GM12878 (cell line): ENCODE data around the gene ZBTB7B. TPM values are rescaled to one million over a fixed set of nuclear protein-coding genes. Genes with fewer than 3 reads are reported as not detected.
A peak's percentile ranks its signal among the peaks of the same experiment; 100 is the strongest.

Source experiments
- ATAC-seq: fragments of 200-7000 bp; cut with Tn5 transposase; 3 replicates; pipeline ENCODE4 v1.9.1; 2020; ENCODE audit warnings: mild to moderate bottlenecking, moderate library complexity
- BruUV-seq: library from RNA; stranded (reverse); fragments of 400-500 nt; replicated peaks from 2 replicates; lab custom pipeline; 2021; lab: Mats Ljungman, UMichigan
- CTCF ChIA-PET: fragments of 300-600 bp; sonication (Branson Sonifier 250); formaldehyde crosslinking; extraction: SDS; loops from one replicate; lab custom pipeline; 2021; ENCODE audit warnings: inconsistent platforms; lab: Yijun Ruan, JAX
- POLR2A ChIA-PET: fragments of 350-600 bp; formaldehyde crosslinking; extraction: SDS; loops from one replicate; lab custom pipeline; 2021; ENCODE audit warnings: inconsistent platforms; lab: Charles Lee
- RAD21 ChIA-PET: fragments of 300-600 bp; sonication (Branson Sonifier 250); formaldehyde crosslinking; loops from one replicate; lab custom pipeline; 2023; ENCODE audit warnings: antibody characterized with exemption; ENCODE audit not compliant: unreplicated experiment; lab: Charles Lee
- SMC1A ChIA-PET: fragments of 300-600 bp; sonication (Branson Sonifier 250); formaldehyde crosslinking; loops from one replicate; lab custom pipeline; 2023; ENCODE audit not compliant: unreplicated experiment, uncharacterized antibody; lab: Charles Lee
- DNase-seq: peaks from one replicate; pipeline ENCODE4 v3.0.0-alpha.2; 2011; ENCODE audit warnings: low read depth, low spot score
- FAIRE-seq: peaks from 3 replicates; lab custom pipeline; 2011; peaks lifted over from hg19 to GRCh38; lab: Jason Lieb, UNC
- H2AFZ ChIP-seq: 2 replicates; pipeline ENCODE4 v1.6.0; 2011; ENCODE audit warnings: low read depth, low read length, control low read depth; ENCODE audit not compliant: control insufficient read depth
- H3K27ac ChIP-seq: 2 replicates; pipeline ENCODE4 v1.5.1; 2011; ENCODE audit warnings: control low read depth; ENCODE audit not compliant: control insufficient read depth, insufficient read depth
- H3K27me3 ChIP-seq, 2 experiments: replicated peaks in 1 of 2; 2 replicates each; pipeline versions ENCODE4 v1.6.0 to v1.6.1; 2011; ENCODE audit warnings: low read length in 1 of 2; ENCODE audit not compliant: control insufficient read depth in 2 of 2, insufficient read depth in 2 of 2
- H3K36me3 ChIP-seq, 2 experiments: 2 replicates each; pipeline ENCODE4 v1.5.1; 2011; ENCODE audit warnings: low read length in 1 of 2; ENCODE audit not compliant: control insufficient read depth in 2 of 2, insufficient read depth in 2 of 2
- H3K4me1 ChIP-seq: 2 replicates; pipeline ENCODE4 v1.6.1; 2011; ENCODE audit warnings: mild to moderate bottlenecking, low read length, moderate library complexity, mixed read lengths; ENCODE audit not compliant: control insufficient read depth, insufficient read depth
- H3K4me2 ChIP-seq: 2 replicates; pipeline ENCODE4 v1.6.0; 2011; ENCODE audit warnings: control low read depth; ENCODE audit not compliant: control insufficient read depth, insufficient read depth
- H3K4me3 ChIP-seq: fragments of 200-600 bp; sonication (generic); 2 replicates; pipeline ENCODE4 v1.5.1; 2016
- H3K79me2 ChIP-seq: 2 replicates; pipeline ENCODE4 v1.6.0; 2011; ENCODE audit warnings: low read length; ENCODE audit not compliant: control insufficient read depth, insufficient read depth
- H3K9ac ChIP-seq: 2 replicates; pipeline ENCODE4 v1.8.0; 2011; ENCODE audit warnings: low read length, control low read depth, mixed read lengths; ENCODE audit not compliant: control insufficient read depth, insufficient read depth
- H3K9me3 ChIP-seq: replicated peaks from 3 replicates; pipeline ENCODE4 v1.5.1; 2011; ENCODE audit warnings: mild to moderate bottlenecking, low read length; ENCODE audit not compliant: control insufficient read depth, insufficient read depth
- H4K20me1 ChIP-seq: 2 replicates; pipeline ENCODE4 v1.6.0; 2011; ENCODE audit not compliant: control insufficient read depth, insufficient read depth
- CBX5 ChIP-seq: sonication (generic); IDR thresholded peaks from 2 replicates; pipeline ENCODE4 v1.6.1; 2016; ENCODE audit warnings: low read depth, moderate library complexity, mild to moderate bottlenecking, inconsistent platforms
- EP300 ChIP-seq, 2 experiments: fragments of 150-350 bp in 1 of 2; IDR thresholded peaks; 2 replicates each; pipeline ENCODE4 v1.6.1; 2011 to 2012; ENCODE audit warnings: low read depth in 2 of 2, low read length in 2 of 2, borderline replicate concordance in 1 of 2, improper control_type of control experiment in 1 of 2, inconsistent platforms in 1 of 2; ENCODE audit not compliant: control insufficient read depth in 1 of 2
- MEF2B ChIP-seq: fragments of 450-650 bp; IDR thresholded peaks from 2 replicates; pipeline ENCODE4 v1.6.1; 2018; ENCODE audit warnings: mild to moderate bottlenecking, moderate library complexity; ENCODE audit not compliant: partially characterized antibody, poor library complexity, severe bottlenecking
- WGBS: methylation state at CpG from one replicate; pipeline ENCODE4 v1.1.6; 2016; ENCODE audit warnings: low lambda C conversion rate; ENCODE audit not compliant: insufficient replicate concordance, insufficient coverage; ENCODE audit errors: missing lambda C conversion rate; 5-methylcytosine and 5-hydroxymethylcytosine counted together
- in situ Hi-C: fragments of 300-500 bp; cut with MboI; formaldehyde crosslinking; loops from 9 replicates; pipeline ENCODE4 v1.14.3; 2018; ENCODE audit warnings: mixed read lengths
- intact Hi-C: fragments of 100-400 bp; cut with micrococcal nuclease; formaldehyde crosslinking; loops from one replicate; pipeline ENCODE4 v1.14.2; 2022; ENCODE audit not compliant: unreplicated experiment
- polyA plus RNA-seq, 11 experiments: library from polyadenylated mRNA; depleted of rRNA in 4 of 11; unstranded in 6 of 11; stranded (reverse) in 5 of 11; fragments of >200 nt; fragmentation: Nextera tagmentation in 4 of 11; fragmentation: Illumina TruSeq in 1 of 11; extraction: Ambion mirVana in 4 of 11; extraction: Trizol in 1 of 11; gene quantifications; 1 replicate in 1 of 11; 2 replicates in 10 of 11; pipeline versions ENCODE4 v1.2.1 to v1.2.3, GENCODE V29; 2011 to 2016; ENCODE audit warnings: inconsistent platforms in 2 of 11, missing spikeins in 2 of 11, low read depth in 1 of 11
- total RNA-seq, 4 experiments: library from RNA; depleted of rRNA in 3 of 4; stranded (reverse); fragments of >200 nt in 3 of 4; fragmentation: Illumina TruSeq in 1 of 4; extraction: Trizol in 1 of 4; gene quantifications; 2 replicates each; pipeline versions ENCODE4 v1.2.1 to v1.2.3, GENCODE V29; 2013 to 2021
- TF ChIP-seq, protein P1 (sequence below): fragments of 450-650 bp; IDR thresholded peaks from 2 replicates; pipeline ENCODE4 v1.6.1; 2014; ENCODE audit warnings: mild to moderate bottlenecking
- TF ChIP-seq, protein P2 (sequence below): IDR thresholded peaks from 2 replicates; pipeline ENCODE4 v1.6.1; 2012; ENCODE audit warnings: improper control_type of control experiment, low read depth, low read length; ENCODE audit not compliant: insufficient replicate concordance

The ZBTB7B gene
- total and polyA plus RNA-seq, 10 of the 15 experiments (the other 5 are each of a cell fraction or from before 2014, with no cell fraction given) = 0.11 to 44.9 (median 11.3) TPM

DNA sequence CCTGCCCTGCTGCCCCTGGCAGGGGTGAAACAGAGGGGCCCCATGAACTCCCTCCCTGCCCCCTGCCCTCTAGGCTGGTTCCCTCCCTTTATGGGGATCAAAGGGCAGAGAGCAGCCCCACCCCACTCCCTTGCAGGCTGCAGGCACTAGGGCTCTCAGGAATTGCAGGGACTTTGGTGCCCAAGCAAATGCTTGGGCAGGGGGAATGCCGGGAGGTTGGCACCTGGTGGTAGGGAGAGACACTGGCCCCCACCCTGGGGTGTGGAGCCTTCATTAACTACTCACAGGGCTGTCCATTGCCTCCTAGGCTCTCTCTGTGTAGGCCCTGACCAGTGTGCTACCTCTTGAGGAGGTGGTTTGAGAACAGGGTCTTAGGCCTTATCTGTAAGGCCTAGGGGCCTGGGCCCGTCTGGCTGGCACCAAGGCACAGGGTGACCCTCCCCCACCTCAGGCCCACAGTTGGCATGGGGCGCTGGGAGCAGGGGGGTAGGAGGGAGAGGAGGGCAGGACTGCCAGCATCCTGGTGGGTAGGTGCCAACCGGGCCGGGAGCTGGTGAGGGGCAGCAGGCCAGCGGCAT is 4.7 kb downstream of the ZBTB7B start:
- ChIA-PET CTCF (interaction anchor here (1.5 to 3.6 kb wide), 2 partner anchors 10 to 67 kb away, joined by 3 to 27 read pairs; no protein-coding TSS in a partner anchor), POLR2A (interaction anchor here (0.5 to 1.7 kb wide), 7 partner anchors 9 to 71 kb away, joined by 3 to 5 read pairs (median 4); partner anchors contain the start of genes PBXIP1, PMVK and SHC1), SMC1A (interaction anchor here (1.1 to 1.3 kb wide), 3 partner anchors 8 to 36 kb away, joined by 3 read pairs; no protein-coding TSS in a partner anchor), RAD21 (interaction anchor here (0.7 to 1.5 kb wide), 2 partner anchors 24 to 37 kb away, joined by 3 read pairs; partner anchors contain the start of gene FLAD1)
- peaks cover 56% of the 10 kb centered on the region for H3K4me1 ChIP-seq
- in situ Hi-C loops (no loop called here), intact Hi-C loops (no loop called here)
- no TSS peak for BruUV-seq
- no peak overlapping the region for H2AFZ ChIP-seq
- H3K27ac ChIP-seq = no peak overlapping the region
- no peak overlapping the region for H3K4me3 ChIP-seq
- H3K27me3 ChIP-seq = no peaks in the 10 kb centered on the region
- WGBS = 80% methylated on average over 6 of the region's 6 CpGs
- H3K9me3 ChIP-seq = no peaks in the 10 kb centered on the region
- ATAC-seq = no peak
- H3K4me2 ChIP-seq = 0 out of 2 replicates have a peak overlapping the region, but pooled peaks have one; percentile 32
- FAIRE-seq = no peak
- peaks cover 0 to 7% of the 10 kb centered on the region in 2 experiments; a peak in 3 of 4 replicates for H3K36me3 ChIP-seq
- H4K20me1 ChIP-seq = 0 out of 2 replicates have a peak, but pooled peaks cover 3% of the 10 kb centered on the region
- no peak overlapping the region for H3K9ac ChIP-seq
- DNase-seq = no peak
- H3K79me2 ChIP-seq = peaks cover 60% of the 10 kb centered on the region
- TF ChIP-seq, protein P1, sequence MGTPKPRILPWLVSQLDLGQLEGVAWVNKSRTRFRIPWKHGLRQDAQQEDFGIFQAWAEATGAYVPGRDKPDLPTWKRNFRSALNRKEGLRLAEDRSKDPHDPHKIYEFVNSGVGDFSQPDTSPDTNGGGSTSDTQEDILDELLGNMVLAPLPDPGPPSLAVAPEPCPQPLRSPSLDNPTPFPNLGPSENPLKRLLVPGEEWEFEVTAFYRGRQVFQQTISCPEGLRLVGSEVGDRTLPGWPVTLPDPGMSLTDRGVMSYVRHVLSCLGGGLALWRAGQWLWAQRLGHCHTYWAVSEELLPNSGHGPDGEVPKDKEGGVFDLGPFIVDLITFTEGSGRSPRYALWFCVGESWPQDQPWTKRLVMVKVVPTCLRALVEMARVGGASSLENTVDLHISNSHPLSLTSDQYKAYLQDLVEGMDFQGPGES = no peak
- TF ChIP-seq, protein P2, sequence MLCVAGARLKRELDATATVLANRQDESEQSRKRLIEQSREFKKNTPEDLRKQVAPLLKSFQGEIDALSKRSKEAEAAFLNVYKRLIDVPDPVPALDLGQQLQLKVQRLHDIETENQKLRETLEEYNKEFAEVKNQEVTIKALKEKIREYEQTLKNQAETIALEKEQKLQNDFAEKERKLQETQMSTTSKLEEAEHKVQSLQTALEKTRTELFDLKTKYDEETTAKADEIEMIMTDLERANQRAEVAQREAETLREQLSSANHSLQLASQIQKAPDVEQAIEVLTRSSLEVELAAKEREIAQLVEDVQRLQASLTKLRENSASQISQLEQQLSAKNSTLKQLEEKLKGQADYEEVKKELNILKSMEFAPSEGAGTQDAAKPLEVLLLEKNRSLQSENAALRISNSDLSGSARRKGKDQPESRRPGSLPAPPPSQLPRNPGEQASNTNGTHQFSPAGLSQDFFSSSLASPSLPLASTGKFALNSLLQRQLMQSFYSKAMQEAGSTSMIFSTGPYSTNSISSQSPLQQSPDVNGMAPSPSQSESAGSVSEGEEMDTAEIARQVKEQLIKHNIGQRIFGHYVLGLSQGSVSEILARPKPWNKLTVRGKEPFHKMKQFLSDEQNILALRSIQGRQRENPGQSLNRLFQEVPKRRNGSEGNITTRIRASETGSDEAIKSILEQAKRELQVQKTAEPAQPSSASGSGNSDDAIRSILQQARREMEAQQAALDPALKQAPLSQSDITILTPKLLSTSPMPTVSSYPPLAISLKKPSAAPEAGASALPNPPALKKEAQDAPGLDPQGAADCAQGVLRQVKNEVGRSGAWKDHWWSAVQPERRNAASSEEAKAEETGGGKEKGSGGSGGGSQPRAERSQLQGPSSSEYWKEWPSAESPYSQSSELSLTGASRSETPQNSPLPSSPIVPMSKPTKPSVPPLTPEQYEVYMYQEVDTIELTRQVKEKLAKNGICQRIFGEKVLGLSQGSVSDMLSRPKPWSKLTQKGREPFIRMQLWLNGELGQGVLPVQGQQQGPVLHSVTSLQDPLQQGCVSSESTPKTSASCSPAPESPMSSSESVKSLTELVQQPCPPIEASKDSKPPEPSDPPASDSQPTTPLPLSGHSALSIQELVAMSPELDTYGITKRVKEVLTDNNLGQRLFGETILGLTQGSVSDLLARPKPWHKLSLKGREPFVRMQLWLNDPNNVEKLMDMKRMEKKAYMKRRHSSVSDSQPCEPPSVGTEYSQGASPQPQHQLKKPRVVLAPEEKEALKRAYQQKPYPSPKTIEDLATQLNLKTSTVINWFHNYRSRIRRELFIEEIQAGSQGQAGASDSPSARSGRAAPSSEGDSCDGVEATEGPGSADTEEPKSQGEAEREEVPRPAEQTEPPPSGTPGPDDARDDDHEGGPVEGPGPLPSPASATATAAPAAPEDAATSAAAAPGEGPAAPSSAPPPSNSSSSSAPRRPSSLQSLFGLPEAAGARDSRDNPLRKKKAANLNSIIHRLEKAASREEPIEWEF = no peak
- no peak for TF ChIP-seq MEF2B
- TF ChIP-seq EP300 (IDR thresholded peaks at IDR 0.05; ENCODE audit: borderline replicate concordance in 1 of 2, control insufficient read depth in 1 of 2, low read depth in 2 of 2, low read length in 2 of 2) = no peak
- TF ChIP-seq CBX5 = no peak
- TF ChIP-seq, all 136 proteins: peak for 0
